ENCODE data around the gene SYCE3.
A peak's percentile ranks its signal among the peaks of the same experiment; 100 is the strongest.

The SYCE3 gene

GRCh38 chr22:50562523-50563412 is at the start of gene SYCE3:
SYCE3 (minus strand) TSS chr22:50562919; CDS start chr22:50556405, 6,514 bp downstream.
- in situ Hi-C loops (cut with HindIII; ENCODE audit: low sequenced_read_pairs): no loop called here
- peak; percentile 51 for DNase-seq (ENCODE audit: low read depth)
- TF ChIP-seq, protein P1, sequence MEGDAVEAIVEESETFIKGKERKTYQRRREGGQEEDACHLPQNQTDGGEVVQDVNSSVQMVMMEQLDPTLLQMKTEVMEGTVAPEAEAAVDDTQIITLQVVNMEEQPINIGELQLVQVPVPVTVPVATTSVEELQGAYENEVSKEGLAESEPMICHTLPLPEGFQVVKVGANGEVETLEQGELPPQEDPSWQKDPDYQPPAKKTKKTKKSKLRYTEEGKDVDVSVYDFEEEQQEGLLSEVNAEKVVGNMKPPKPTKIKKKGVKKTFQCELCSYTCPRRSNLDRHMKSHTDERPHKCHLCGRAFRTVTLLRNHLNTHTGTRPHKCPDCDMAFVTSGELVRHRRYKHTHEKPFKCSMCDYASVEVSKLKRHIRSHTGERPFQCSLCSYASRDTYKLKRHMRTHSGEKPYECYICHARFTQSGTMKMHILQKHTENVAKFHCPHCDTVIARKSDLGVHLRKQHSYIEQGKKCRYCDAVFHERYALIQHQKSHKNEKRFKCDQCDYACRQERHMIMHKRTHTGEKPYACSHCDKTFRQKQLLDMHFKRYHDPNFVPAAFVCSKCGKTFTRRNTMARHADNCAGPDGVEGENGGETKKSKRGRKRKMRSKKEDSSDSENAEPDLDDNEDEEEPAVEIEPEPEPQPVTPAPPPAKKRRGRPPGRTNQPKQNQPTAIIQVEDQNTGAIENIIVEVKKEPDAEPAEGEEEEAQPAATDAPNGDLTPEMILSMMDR (IDR thresholded peaks at IDR 0.05; ENCODE audit: low read depth, low read length, missing control alignments): peak; percentile 86
- peak within 1 kb of the TSS; percentile 52 for H3K4me3 ChIP-seq (ENCODE audit: low read depth, low read length)

DNA sequence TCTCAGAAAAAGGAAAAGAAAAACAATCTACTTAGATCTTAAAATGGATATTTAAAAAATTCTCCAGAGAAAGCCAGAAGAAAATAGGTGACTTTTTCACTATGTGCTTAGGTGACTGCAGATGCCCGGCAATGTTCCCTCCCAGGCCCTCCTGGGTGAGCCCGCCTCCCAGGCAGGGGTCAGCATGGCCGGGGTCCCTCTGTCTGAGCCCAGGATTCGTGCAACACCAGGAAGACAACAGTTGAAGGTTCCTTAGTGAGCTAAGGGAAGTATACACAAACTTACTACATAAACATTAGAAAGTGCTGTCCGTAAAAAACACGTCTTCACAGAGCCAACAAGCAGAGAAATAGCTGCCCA is 49.4 kb upstream of the SYCE3 start:
- H3K4me3 ChIP-seq (ENCODE audit: low read depth, low read length): no peak overlapping the region
- no peak for DNase-seq (ENCODE audit: low read depth)
- TF ChIP-seq, protein P1 (IDR thresholded peaks at IDR 0.05; ENCODE audit: low read depth, low read length, missing control alignments): no peak
- in situ Hi-C loops (cut with HindIII; ENCODE audit: low sequenced_read_pairs): no loop called here

DNA sequence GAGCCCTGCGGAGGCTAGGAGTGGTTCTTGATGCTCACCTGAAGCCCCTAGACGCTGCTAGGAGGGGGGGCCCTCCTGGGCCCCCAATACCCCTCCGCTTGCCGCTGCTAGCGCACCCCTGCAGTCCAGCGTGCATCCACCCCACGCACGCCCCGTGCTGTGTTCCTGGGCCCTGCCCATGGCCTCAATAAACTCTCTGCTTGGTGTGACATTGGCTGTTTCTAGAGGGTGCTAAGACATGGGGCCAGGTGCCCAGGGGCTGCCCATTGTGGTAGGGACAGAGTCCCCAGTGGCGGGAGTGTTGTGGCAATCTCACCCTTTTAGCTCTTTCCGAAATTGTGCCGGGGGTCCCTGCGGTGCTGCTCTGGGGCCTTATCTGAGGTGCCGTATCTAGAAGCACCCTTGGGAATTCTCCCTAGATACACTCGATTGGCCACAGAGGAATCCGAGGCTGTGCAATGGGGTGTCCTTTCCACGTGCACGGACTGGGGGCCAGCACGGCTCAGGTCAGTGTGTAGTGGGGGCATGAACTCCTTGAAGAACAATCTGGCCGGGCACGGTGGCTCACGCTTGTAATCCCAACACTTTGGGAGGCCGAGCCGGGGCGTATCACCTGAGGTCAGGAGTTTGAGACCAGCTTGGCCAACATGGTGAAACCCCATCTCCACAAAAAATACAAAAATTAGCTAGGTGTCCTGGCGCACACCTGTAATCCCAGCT is 48.8 kb upstream of the SYCE3 start:
- in situ Hi-C loops (cut with HindIII; ENCODE audit: low sequenced_read_pairs): no loop called here
- H3K4me3 ChIP-seq (ENCODE audit: low read depth, low read length): no peak overlapping the region
- no peak for DNase-seq (ENCODE audit: low read depth)
- TF ChIP-seq, protein P1 (IDR thresholded peaks at IDR 0.05; ENCODE audit: low read depth, low read length, missing control alignments): no peak

GRCh38 chr22:50610581-50610980 is 47.9 kb upstream of the SYCE3 start:
- TF ChIP-seq, protein P1 (IDR thresholded peaks at IDR 0.05; ENCODE audit: low read depth, low read length, missing control alignments): no peak
- DNase-seq (ENCODE audit: low read depth): no peak
- in situ Hi-C loops (cut with HindIII; ENCODE audit: low sequenced_read_pairs): no loop called here
- H3K4me3 ChIP-seq (ENCODE audit: low read depth, low read length): no peak overlapping the region

DNA sequence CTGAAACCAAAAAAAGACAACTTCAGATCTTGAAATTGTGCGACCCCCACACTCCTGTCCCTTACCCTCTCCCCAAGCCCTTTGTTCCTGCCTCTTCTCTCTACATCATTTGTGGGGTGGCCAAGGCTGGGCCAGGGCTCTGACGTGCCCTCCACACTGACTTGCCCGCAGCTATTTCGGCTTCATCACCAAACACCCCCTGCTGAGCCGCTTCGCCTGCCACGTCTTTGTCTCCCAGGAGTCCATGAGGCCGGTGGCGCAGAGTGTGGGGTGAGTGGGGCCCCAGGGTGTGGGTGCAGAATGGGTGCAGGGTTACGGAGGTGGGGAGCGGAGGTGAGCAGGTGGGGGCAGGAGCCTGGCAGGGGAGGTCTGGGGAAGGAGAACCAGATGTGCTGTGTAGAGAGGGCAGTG is 47.3 kb upstream of the SYCE3 start:
- no peak for DNase-seq (ENCODE audit: low read depth)
- H3K4me3 ChIP-seq (ENCODE audit: low read depth, low read length): no peak overlapping the region
- TF ChIP-seq, protein P1 (IDR thresholded peaks at IDR 0.05; ENCODE audit: low read depth, low read length, missing control alignments): no peak
- in situ Hi-C loops (cut with HindIII; ENCODE audit: low sequenced_read_pairs): no loop called here

- TF ChIP-seq, protein P1 (IDR thresholded peaks at IDR 0.05; ENCODE audit: low read depth, low read length, missing control alignments): no peak
- no peak overlapping the region for H3K4me3 ChIP-seq (ENCODE audit: low read depth, low read length)
- DNase-seq (ENCODE audit: low read depth): no peak
- in situ Hi-C loops (cut with HindIII; ENCODE audit: low sequenced_read_pairs): no loop called here
Observed at GRCh38 chr22:50609599-50609998, 46.9 kb upstream of the SYCE3 start.

All from astrocyte of the cerebellum (primary cell).